ENCODE measurements around the gene FBXO31.

DNA sequence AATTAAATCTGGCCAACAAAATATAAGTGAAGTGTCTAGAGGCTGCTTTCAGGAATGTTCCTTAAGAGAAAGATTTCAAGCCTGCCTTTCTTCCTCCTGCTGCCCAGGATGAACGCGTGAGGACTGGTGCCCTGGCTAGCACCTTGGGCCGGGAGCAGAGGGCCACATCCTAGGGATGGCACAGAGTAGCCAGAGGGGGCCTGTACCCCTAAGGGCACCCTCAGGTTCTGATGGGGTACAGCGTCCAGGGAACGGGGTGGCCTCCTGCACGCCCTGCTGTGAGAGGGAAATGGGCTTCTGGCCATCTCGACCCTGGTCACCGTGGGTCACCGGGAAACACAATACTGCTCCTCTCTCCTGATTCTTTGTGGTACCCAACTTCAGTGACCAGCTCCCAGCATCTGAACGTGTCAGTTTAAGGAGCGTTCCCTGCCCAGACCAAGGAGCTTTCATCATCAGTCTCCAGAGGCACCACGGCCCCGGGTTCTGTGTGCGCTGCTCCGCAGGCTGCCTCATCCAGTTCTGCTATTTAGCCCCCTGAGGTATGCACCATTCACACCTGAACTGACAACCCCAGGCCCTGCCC lies 48.8 kb upstream of the FBXO31 start:
- TF ChIP-seq CTCF (IDR thresholded peaks at IDR 0.05; ENCODE audit: low read length) (no peak), EZH2 (optimal IDR thresholded peaks at IDR 0.05; ENCODE audit: low read depth, low read length) (no peak)

Measured in MM.1S (cell line).